NCI-H187 (cell line): ENCODE data around the gene POLQ.
"Not testable (repeated sequence)": the region's sequence is repeated elsewhere in the genome, so short reads cannot be mapped to it uniquely, and the experiment has no call there.

Experiments
- DNase-seq, 2 experiments: peaks; one replicate each; lab custom pipeline; 2025; lab: John Stamatoyannopoulos, UW

The POLQ gene

DNA sequence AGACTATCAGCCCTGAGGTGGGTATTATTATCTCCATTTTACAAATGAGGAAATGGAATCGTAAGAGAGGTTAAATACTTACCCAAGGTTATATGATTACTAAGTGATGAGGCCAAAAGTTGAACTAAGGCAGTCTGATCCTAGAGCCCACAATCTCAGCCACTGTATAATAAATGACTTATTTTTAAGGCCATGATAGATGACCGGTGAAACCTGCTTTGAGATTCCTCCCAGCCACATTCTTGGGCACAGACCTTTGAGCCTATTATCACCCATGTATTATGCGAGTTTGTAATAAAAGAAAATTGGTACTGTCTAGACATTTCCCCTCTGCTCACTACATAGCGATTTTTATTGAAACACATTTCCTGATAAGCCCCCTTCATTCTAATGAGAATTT lies 37.4 kb downstream of the POLQ start:
- DNase-seq: no peak

- no peak for DNase-seq
Observed at GRCh38 chr3:121505256-121505655, 40.5 kb downstream of the POLQ start.

DNA sequence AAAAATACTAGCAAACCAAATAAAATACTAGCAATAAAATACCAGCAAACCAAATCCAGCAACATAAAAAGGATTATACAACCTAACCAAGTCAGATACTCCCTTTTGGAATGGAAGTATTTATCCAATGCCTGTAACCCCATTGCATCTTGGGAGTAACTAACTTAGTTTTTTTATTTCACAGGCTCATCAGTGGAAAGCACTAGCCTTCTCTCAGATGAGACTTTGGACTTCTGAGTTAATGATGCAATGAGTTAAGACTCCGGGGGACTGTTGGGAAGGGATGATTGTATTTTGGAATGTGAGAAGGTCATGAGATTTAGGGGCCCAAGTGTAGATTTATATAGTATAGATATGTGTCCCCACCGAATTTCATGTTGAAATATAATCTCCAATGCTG lies 41.2 kb downstream of the POLQ start:
- no peak for DNase-seq

DNA sequence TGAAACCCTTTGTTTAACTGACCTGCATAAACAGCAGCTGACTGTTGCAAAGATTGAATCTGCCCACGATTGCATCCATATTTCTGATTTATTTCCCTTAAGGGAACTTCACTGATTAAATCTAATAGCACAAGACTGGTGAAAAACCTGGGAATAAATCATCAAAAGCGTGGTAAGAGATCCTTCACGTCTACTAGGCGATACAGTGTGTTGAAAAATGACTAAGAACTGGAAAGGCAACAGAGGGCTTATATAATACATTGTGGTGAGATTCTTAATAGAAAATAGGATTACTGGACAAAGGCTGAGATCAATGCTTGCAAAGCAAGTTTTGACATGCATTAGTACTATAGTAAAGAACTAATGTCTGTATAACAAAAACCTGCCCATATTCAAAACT lies 49.0 kb downstream of the POLQ start:
- no peak for DNase-seq

DNA sequence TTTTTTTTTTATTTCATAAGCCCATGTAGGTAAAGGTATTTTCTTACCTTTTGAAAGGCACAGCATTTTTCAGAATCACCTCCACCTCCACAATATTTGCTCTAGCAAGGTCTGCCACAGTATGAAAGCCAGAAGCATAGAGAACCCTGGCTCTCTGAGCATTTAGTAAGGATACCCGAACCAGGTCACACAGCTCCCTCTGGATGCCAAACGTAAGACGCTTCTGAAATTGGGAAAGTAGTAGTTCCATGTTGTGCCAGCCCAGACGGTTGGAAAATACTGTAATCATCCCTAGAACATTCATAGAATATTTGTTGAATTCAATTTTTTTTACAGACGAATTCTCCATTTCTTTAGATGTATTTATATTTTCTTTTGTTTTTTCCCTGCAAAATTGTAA lies 52.4 kb downstream of the POLQ start:
- no peak for DNase-seq

DNA sequence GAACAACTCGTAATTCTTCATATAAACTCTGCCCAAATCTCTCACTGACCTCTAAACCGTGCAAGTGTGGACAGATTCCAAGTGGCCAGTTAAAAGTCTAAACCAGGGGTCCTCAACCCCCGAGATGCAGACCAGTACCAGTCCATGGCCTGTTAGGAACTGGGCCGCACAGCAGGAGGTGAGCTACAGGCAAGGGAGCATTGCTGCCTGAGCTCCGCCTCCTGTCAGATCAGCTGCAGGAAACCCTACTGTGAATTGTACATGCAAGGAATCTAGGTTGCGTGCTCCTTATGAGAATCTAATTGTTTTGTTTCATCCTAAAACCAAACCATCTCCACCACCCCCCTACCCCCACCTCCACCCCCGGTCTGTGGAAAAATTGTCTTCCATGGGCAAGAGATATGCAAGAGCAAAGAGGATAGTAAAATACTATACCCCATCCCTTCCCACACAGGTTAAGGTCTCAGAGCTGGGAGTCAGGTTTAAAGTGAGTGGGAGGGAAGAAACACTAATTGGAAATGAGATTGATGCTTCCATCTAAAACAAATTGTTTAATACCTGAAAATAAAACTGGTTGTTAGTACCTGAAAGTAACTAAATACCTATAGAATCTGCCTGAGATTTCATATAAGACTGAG lies 54.0 kb downstream of the POLQ start:
- DNase-seq: no peak

DNA sequence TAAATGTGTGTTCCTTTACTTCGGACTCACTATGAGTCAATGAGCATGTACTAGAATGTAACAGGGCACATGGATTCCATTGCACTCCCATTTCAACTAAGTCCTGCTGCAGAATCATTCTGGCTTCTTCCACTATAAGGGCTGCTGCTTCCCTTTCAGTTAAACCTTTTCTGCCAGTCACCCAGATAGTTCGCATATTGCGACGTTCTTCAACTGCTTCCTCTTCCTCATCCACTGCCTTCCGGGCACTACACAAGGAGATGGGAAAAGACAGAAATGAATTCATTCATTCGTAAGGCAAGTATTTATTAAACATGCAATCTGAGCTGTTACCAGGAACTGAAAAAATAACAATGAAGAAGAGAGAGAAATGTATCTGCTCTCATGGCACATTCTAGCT lies 55.6 kb downstream of the POLQ start:
- no peak for DNase-seq

DNA sequence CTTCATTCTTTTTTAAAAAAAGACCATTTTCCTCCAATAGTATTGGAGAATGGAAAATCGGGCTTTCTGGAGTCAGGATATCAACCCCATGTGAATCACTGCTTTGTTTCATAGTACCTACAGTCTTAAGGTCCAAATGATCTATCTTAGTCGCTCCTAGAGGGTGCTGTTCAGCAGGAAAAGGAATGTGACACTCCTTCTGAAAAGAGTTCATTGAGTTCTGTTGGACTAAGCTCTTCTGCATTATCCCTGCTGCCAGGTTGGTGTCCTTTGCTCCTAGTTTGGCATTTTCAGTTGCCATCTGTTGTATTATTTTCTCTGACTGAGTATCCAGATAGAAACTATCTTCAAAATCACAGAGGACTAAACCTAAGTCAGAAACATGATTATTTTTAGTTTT lies 57.2 kb downstream of the POLQ start:
- DNase-seq: no peak

GRCh38 chr3:121483290-121483689 lies 62.5 kb downstream of the POLQ start:
- no peak for DNase-seq

DNA sequence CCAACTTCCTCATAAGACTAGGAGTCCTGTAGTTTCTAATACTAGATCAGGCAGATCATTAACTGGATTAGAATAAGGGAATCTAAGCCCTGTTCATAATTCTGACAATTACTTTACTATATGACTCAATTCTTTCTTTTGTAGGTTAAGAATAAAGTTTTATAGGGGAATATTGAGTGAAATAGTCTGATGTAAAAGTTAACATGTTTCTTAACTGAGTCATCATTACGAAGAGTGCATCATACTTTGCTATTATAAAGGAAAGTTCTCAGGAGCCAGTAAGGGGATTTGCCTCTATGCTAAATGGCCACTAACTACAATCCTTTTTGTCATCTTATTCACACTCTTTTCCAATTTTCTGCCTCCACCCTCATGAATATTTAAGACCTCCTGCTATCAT lies 63.1 kb downstream of the POLQ start:
- DNase-seq: no peak

DNA sequence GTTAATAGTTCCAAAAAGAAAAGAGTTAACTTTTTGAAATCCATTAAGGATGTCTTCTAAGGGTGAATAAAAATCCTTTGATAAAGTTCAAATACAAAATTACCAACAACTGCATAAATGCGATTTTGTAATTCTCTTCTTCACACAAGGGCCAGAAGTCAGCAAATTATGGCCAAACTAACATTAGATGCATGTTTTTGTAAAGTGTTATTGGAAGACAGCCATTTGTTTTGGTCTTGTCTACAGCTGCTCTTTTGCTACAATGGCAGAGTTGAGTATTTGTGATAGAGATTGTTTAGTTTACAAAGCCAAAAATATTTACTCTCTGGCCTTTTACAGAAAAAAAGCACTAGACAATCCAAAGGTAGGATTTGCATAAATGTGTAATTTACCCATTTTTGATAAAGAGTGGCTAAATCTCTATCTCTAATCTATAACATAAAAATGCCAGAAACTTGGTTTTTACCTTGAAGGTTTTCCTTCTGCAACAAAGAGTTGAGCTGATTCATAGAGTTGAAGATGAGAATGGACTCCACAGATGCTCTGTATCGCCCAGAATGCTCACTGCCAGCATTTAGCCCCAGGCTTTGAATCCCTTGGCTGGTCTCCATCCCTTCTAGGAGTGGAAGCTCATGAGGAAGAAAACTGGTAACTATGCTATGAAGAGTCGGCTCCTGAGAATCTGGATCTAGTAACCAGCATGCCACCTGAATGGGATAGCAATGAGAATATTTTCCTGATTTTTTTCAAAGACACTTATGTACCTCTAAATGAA lies 64.5 kb downstream of the POLQ start:
- DNase-seq: no peak

DNA sequence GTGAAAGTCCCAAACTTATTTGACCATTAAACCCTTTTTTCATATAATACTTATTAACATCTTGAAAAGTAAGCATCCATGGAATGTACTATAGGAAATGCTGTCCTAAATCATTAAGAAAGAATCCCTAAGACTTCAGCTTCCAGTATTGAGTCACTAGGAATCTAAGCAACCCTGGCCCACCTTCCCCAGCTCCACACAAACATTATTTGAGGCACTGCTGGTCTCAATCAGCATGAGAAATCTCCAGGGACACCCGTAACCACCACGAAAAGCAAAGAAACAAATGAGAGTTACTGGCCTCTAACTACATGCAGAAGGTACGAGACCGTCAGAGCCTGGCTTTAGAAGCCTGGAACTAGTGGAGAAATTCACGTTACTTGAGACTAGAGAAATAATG lies 68.2 kb downstream of the POLQ start:
- DNase-seq: no peak

- no peak for DNase-seq
Observed at GRCh38 chr3:121473001-121473400, 72.8 kb downstream of the POLQ start.

- DNase-seq: no peak
Observed at GRCh38 chr3:121467085-121467484, 78.7 kb downstream of the POLQ start.

DNA sequence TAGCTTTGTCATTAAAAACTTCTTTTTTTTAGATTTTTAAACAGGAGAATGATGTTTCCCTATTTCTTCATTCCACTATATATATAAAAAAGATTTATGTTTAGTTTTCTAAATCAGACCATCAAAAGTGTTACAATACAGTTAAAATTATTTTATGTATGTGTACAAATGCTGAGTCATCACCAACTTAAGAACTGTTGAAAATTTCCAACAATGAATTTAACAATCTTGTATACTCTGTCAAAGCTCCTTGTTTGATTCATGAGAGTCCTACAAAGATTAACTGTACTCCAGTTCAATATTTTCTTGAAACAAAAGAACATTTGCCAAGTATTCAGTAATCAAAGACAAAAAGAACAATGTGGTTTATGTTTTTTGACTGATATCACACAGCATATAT lies 82.0 kb downstream of the POLQ start:
- DNase-seq: no peak

DNA sequence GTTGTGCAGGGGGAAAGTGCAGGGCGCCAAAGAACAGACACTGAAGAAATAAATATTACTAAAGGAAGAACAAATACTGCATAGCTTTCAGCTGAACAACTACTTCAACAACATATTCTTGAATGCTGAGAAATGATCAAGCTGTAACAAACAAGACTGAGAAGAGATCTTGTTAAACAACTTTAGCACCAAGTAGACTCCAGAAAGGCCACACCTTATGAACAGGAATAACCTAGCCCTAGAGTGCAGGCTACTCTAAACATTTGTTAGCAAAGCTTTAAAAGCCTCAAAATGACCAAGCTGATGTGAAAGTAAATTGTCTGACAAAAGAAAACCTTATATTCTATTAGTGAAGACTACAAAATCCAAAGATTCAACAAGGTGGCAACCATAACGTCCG lies 83.2 kb downstream of the POLQ start:
- no peak for DNase-seq

DNA sequence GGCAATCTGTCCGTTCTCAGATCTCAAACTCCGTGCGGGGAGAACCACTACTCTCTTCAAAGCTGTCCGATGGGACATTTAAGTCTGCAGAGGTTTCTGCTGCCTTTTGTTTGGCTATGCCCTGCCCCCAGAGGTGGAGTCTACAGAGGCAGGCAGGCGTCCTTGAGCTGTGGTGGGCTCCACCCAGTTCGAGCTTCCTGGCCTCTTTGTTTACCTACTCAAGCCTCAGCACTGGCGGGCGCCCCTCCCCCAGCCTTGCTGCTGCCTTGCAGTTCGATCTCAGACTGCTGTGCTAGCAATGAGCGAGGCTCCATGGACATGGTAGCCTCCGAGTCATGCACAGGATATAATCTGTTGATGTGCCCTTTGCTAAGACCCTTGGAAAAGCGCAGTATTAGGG lies 94.0 kb downstream of the POLQ start:
- DNase-seq: not testable (repeated sequence)

DNA sequence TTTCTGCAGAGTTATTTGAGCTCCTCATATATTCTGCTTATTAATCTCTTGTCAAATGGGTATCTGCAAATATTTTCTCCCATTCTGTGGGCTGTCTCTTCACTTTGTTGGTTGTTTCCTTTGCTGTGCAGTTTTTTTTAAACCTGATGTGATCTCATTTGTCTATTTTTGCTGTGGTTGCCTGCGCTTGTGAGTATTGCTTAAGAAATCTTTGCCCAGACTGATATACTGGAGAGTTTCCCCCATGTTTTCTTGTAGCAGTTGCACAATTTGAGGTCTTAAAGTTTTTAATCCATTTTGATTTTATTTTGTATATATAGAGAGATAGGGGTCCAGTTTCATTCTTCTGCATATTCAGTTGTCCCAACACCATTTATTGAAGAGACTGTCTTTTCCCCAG lies 102.3 kb downstream of the POLQ start:
- DNase-seq: no peak

DNA sequence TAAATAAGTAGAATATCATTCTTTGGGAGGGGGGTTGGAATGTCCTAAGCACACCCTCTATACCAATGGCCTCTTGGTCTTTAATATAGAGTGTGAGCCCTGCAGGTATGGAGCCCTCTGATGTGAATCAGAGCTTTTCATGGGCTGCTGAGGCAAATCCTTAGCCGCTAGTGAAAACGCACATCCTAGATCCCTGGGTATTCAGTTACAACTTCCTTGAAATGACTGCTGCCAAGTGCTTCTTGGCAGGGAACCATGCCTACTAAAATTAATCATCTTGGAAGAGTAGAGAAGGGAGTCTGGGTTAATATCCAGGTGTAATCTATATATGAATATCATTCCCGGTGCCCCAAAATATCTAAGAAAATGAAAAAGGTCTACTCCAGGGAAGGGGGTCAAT lies 109.1 kb downstream of the POLQ start:
- DNase-seq: no peak

- no peak for DNase-seq
Observed at GRCh38 chr3:121436074-121436473, 109.7 kb downstream of the POLQ start.

DNA sequence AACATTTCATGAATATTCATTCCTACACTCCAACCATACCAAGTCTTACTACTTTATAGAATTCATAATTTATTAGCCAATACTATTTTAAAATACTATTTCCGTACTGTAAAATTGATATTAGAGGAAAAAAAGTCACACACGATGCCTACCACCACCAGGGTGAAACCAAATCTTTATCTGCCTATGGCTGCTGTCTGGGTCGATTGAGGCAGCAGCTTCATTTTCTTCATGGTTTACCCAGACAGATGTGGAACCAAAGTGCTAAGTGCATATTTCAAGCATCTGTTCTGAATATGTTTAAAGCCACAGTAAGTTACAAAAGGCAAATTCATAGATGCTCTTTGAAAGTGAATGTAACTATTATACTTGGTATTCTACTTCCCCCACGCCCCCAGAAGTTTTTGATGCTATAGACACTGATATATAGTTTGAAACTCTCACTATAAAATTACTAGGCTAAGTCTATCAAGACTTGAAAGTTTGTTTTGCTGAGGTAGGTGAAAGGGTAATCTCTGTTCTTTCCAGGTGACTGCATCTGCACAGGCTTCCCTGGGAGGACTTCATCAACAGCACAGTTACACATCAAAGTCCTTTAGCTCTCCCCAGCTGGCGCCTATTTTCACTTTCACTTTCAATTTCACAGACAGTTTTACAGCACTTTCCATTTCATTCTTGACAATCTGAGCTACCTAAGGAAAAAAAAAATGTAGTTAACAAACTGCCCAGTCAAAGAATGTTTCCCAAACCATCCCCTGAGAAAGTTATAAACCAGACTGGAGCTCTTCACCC lies 113.9 kb downstream of the POLQ start:
- DNase-seq: no peak

DNA sequence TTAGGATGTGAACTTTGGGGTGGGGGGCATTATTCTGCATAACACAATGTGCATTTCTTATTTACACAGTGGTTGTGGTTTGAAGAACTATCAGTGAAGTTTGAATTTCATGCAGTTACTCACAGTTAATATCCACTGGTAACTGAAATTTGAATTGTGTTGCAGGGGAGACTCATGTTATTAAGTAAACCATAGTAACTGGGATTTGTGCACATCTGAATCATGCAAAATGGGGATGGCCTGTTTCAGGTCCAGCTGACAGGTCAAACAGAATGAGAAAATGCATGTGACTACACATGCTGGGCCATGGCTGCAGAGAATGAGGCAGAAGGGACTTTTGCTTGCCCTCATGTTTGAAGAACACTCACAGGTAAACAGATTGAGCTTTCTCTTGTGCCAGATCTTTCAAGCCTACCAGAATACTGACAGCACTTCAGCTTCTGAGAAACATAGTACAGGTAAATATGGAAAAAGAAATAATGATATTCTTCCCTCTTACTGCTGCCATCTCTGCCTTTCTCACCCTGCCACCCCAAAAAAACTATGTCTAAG lies 115.0 kb downstream of the POLQ start:
- no peak for DNase-seq

DNA sequence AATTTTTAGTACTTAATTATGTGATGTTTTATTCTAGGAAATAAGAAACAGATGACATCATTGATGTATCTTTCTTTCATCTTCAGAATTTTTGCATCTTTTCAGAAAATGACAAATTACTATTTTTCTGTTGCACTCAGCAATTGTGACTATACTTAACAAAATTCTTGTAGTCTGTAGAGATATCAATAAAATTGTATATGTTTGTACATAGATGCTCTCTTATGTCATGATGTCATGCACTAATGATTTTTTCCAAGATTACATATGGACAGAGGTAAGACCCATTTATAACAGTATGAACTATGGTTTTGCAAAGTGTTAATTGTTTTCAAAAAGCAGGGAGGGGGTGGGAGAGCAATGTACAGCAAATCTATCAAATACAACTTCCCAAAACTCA lies 121.2 kb downstream of the POLQ start:
- DNase-seq: no peak
